SK-N-SH (cell line): ENCODE measurements around the gene C12orf56.

Source experiments
- CTCF ChIP-seq: fragments of 200-600 bp; sonication (generic); IDR thresholded peaks from 2 replicates; pipeline ENCODE4 v1.6.1; 2017; ENCODE audit warnings: antibody characterized with exemption, mild to moderate bottlenecking, moderate library complexity
- EZH2phosphoT487 ChIP-seq: fragments of 200-600 bp; sonication (generic); IDR thresholded peaks from 2 replicates; pipeline ENCODE4 v1.6.1; 2017; ENCODE audit warnings: low read depth, mixed run types, mild to moderate bottlenecking, antibody characterized with exemption, moderate library complexity, borderline replicate concordance
- FOXM1 ChIP-seq: IDR thresholded peaks from 2 replicates; pipeline ENCODE4 v1.4.0; 2012; ENCODE audit warnings: low read depth, mild to moderate bottlenecking
- GABPA ChIP-seq: IDR thresholded peaks from 2 replicates; pipeline ENCODE4 v1.4.0; 2012; ENCODE audit warnings: low read depth, mild to moderate bottlenecking
- NFIC ChIP-seq: IDR thresholded peaks from 2 replicates; pipeline ENCODE4 v1.4.0; 2012; ENCODE audit warnings: borderline replicate concordance
- POLR2AphosphoS5 ChIP-seq: IDR thresholded peaks from 2 replicates; pipeline ENCODE4 v1.6.1; 2012; ENCODE audit warnings: low read depth, low read length
- RAD21 ChIP-seq: IDR thresholded peaks from 2 replicates; pipeline ENCODE4 v1.6.1; 2012; ENCODE audit warnings: mild to moderate bottlenecking, low read length
- RCOR1 ChIP-seq: fragments of 150-350 bp; IDR thresholded peaks from 2 replicates; pipeline ENCODE4 v1.6.1; 2017; ENCODE audit warnings: antibody characterized with exemption, low read length
- RFX5 ChIP-seq: IDR thresholded peaks from 2 replicates; pipeline ENCODE4 v1.6.1; 2012; ENCODE audit warnings: mild to moderate bottlenecking, improper control_type of control experiment, low read length
- RXRA ChIP-seq: IDR thresholded peaks from 2 replicates; pipeline ENCODE4 v1.4.0; 2012; ENCODE audit warnings: low read depth, mild to moderate bottlenecking, borderline replicate concordance
- TEAD4 ChIP-seq: IDR thresholded peaks from 2 replicates; pipeline ENCODE4 v1.4.0; 2012; ENCODE audit warnings: mild to moderate bottlenecking, borderline replicate concordance; ENCODE audit not compliant: insufficient read depth
- USF2 ChIP-seq: fragments of 150-350 bp; IDR thresholded peaks from 2 replicates; pipeline ENCODE4 v1.6.1; 2017; ENCODE audit warnings: antibody characterized with exemption, low read length, low read depth, borderline replicate concordance

GRCh38 chr12:64323476-64324225, 66.9 kb downstream of the C12orf56 start:
- no peak for TF ChIP-seq CTCF
- no peak for TF ChIP-seq FOXM1
- no peak for TF ChIP-seq TEAD4
- TF ChIP-seq RXRA: no peak
- TF ChIP-seq RAD21: no peak
- TF ChIP-seq RCOR1: no peak
- no peak for TF ChIP-seq GABPA
- TF ChIP-seq POLR2AphosphoS5: no peak
- TF ChIP-seq EZH2phosphoT487: no peak
- TF ChIP-seq NFIC: no peak
- no peak for TF ChIP-seq USF2
- no peak for TF ChIP-seq RFX5
